GM13977 (cell line): ENCODE measurements around the gene AMBRA1.

ENCODE experiments used
- DNase-seq: peaks from one replicate; pipeline ENCODE4 v3.0.0; 2012; ENCODE audit warnings: low spot score
- CTCF ChIP-seq: IDR thresholded peaks from 2 replicates; pipeline ENCODE4 v1.5.1; 2012; ENCODE audit warnings: mild to moderate bottlenecking, control low read depth; ENCODE audit not compliant: insufficient read depth; ENCODE audit errors: extremely low read depth, missing control alignments
- in situ Hi-C: fragments of 300-500 bp; cut with MboI; formaldehyde crosslinking; loops from one replicate; pipeline ENCODE4 v1.12.0; 2022; ENCODE audit warnings: low sequenced_read_pairs, low pct_unique_long_range_greater_than_20kb, mixed read lengths, inconsistent platforms; ENCODE audit not compliant: unreplicated experiment

AMBRA1 gene

GRCh38 chr11:46537121-46537520 is 56.7 kb downstream of the AMBRA1 start:
- in situ Hi-C loops, result loop anchor here (10.0 kb wide), 1 partner anchor 142 kb away; the partner anchor contains the start of gene CHRM4
- TF ChIP-seq CTCF, result peak; percentile 39
- no peak for DNase-seq

- in situ Hi-C loops, result loop anchor here (10.0 kb wide), 1 partner anchor 141 kb away; the partner anchor contains the start of gene CHRM4
- no peak for TF ChIP-seq CTCF
- no peak for DNase-seq
Measured at GRCh38 chr11:46535688-46536087, 58.1 kb downstream of the AMBRA1 start.

- no peak for DNase-seq
- in situ Hi-C loops, result loop anchor here (10.0 kb wide), 1 partner anchor 140 kb away; the partner anchor contains the start of gene CHRM4
- no peak for TF ChIP-seq CTCF
Measured at GRCh38 chr11:46534711-46535110, 59.1 kb downstream of the AMBRA1 start.

GRCh38 chr11:46533396-46534100 is 60.3 kb downstream of the AMBRA1 start:
- no peak for TF ChIP-seq CTCF
- in situ Hi-C loops, result loop anchor here (10.0 kb wide), 1 partner anchor 139 kb away; the partner anchor contains the start of gene CHRM4
- DNase-seq, result no peak

GRCh38 chr11:46529928-46530574 is 63.8 kb downstream of the AMBRA1 start:
- in situ Hi-C loops, result loop anchor here (10.0 kb wide), 1 partner anchor 135 kb away; the partner anchor contains the start of gene CHRM4
- DNase-seq, result no peak
- TF ChIP-seq CTCF, result no peak

- in situ Hi-C loops, result no loop called here
- peak; percentile 85 for DNase-seq
- peak; percentile 75 for TF ChIP-seq CTCF
Measured at GRCh38 chr11:46529095-46529905, 64.5 kb downstream of the AMBRA1 start.
